Nephron progenitor cell (in vitro differentiated cells): Measurements from ENCODE around the gene ANKFN1.
A peak's percentile ranks its signal among the peaks of the same experiment; 100 is the strongest.

Source experiments
- DNase-seq: peaks from one replicate; pipeline ENCODE4 v3.0.0; 2021
- H3K27ac Mint-ChIP-seq: 2 replicates; pipeline ENCODE4 v1.8.0; 2021; ENCODE audit warnings: mild to moderate bottlenecking, moderate library complexity, mixed read lengths
- H3K27me3 Mint-ChIP-seq: 2 replicates; pipeline ENCODE4 v1.8.0; 2021; ENCODE audit warnings: mild to moderate bottlenecking, low read depth, mixed read lengths; ENCODE audit not compliant: poor library complexity
- H3K36me3 Mint-ChIP-seq: 2 replicates; pipeline ENCODE4 v1.8.0; 2021; ENCODE audit warnings: low read depth, mixed read lengths
- H3K4me1 Mint-ChIP-seq: 2 replicates; pipeline ENCODE4 v1.8.0; 2021; ENCODE audit warnings: mixed read lengths
- H3K4me3 Mint-ChIP-seq: 2 replicates; pipeline ENCODE4 v1.8.0; 2021; ENCODE audit warnings: mild to moderate bottlenecking, moderate library complexity, mixed read lengths
- H3K9me3 Mint-ChIP-seq: 2 replicates; pipeline ENCODE4 v1.8.0; 2021; ENCODE audit warnings: mild to moderate bottlenecking, moderate library complexity, mixed read lengths
- CTCF ChIP-seq: fragments of 200-600 bp; sonication (generic); IDR thresholded peaks from 2 replicates; pipeline ENCODE4 v1.5.0; 2021; ENCODE audit warnings: antibody characterized with exemption

Gene ANKFN1

GRCh38 chr17:56125830-56126819 lies 27.1 kb upstream of the ANKFN1 start:
- DNase-seq = peak; percentile 12
- Mint-ChIP-seq H3K4me1 (peaks cover 15% of the 10 kb centered on the region), H3K27ac (no peak overlapping the region), H3K27me3 (peaks cover 11% of the 10 kb centered on the region), H3K9me3 (no peaks in the 10 kb centered on the region), H3K4me3 (no peak overlapping the region), H3K36me3 (no peaks in the 10 kb centered on the region)
- TF ChIP-seq CTCF = peak; percentile 55

GRCh38 chr17:56130026-56130425 lies 23.2 kb upstream of the ANKFN1 start:
- H3K4me3 Mint-ChIP-seq = no peak overlapping the region
- peaks cover 2% of the 10 kb centered on the region for H3K4me1 Mint-ChIP-seq
- no peaks in the 10 kb centered on the region for H3K9me3 Mint-ChIP-seq
- H3K27ac Mint-ChIP-seq = no peak overlapping the region
- TF ChIP-seq CTCF = no peak
- DNase-seq = no peak
- H3K36me3 Mint-ChIP-seq = no peaks in the 10 kb centered on the region
- H3K27me3 Mint-ChIP-seq = peaks cover 11% of the 10 kb centered on the region

- Mint-ChIP-seq H3K27me3 (peaks cover 12% of the 10 kb centered on the region), H3K27ac (no peak overlapping the region), H3K36me3 (no peaks in the 10 kb centered on the region), H3K4me3 (no peak overlapping the region), H3K9me3 (no peaks in the 10 kb centered on the region), H3K4me1 (no peaks in the 10 kb centered on the region)
- no peak for DNase-seq
- no peak for TF ChIP-seq CTCF
Measured at GRCh38 chr17:56130631-56131030, 22.6 kb upstream of the ANKFN1 start.

GRCh38 chr17:56131431-56131830 lies 21.8 kb upstream of the ANKFN1 start:
- Mint-ChIP-seq H3K4me1 (no peaks in the 10 kb centered on the region), H3K27me3 (peaks cover 17% of the 10 kb centered on the region), H3K36me3 (no peaks in the 10 kb centered on the region), H3K27ac (no peak overlapping the region), H3K9me3 (no peaks in the 10 kb centered on the region), H3K4me3 (no peak overlapping the region)
- no peak for DNase-seq
- no peak for TF ChIP-seq CTCF

- Mint-ChIP-seq H3K4me1 (no peaks in the 10 kb centered on the region), H3K27me3 (peaks cover 11% of the 10 kb centered on the region), H3K9me3 (no peaks in the 10 kb centered on the region), H3K4me3 (no peak overlapping the region), H3K27ac (no peak overlapping the region), H3K36me3 (no peaks in the 10 kb centered on the region)
- DNase-seq = no peak
- no peak for TF ChIP-seq CTCF
Measured at GRCh38 chr17:56136301-56136700, 17.0 kb upstream of the ANKFN1 start.
